Measurements from ENCODE around the gene SIM1.

Gene SIM1

GRCh38 chr6:100464162-100464851 lies 414 bp downstream of the SIM1 start:
- peaks cover 51% of the 10 kb centered on the region for H3K9me3 ChIP-seq
- H3K9ac ChIP-seq = no peak overlapping the region
- H3K4me1 ChIP-seq = peaks cover 24% of the 10 kb centered on the region
- no peak for TF ChIP-seq Cebpa-rat (IDR thresholded peaks at IDR 0.05)
- no peak overlapping the region for H3K27ac ChIP-seq
- H3K4me3 ChIP-seq = peak overlapping the region; percentile 39; the same call in 1 of the 2 replicates
- no peak overlapping the region for H3K4me2 ChIP-seq
- no peaks in the 10 kb centered on the region for H3K36me3 ChIP-seq
- H4K20me1 ChIP-seq = peaks cover 6% of the 10 kb centered on the region; the same call in 1 of the 2 replicates
- H3K27me3 ChIP-seq = peaks cover 86% of the 10 kb centered on the region

GRCh38 chr6:100463630-100464161 lies 1.0 kb downstream of the SIM1 start:
- TF ChIP-seq Cebpa-rat (IDR thresholded peaks at IDR 0.05) = no peak
- H4K20me1 ChIP-seq = peaks cover 6% of the 10 kb centered on the region; the same call in 1 of the 2 replicates
- H3K9ac ChIP-seq = no peak overlapping the region
- peaks cover 51% of the 10 kb centered on the region for H3K9me3 ChIP-seq
- H3K4me1 ChIP-seq = peaks cover 24% of the 10 kb centered on the region
- peak overlapping the region; percentile 39; the same call in 1 of the 2 replicates for H3K4me3 ChIP-seq
- peaks cover 92% of the 10 kb centered on the region for H3K27me3 ChIP-seq
- H3K4me2 ChIP-seq = no peak overlapping the region
- H3K27ac ChIP-seq = no peak overlapping the region
- H3K36me3 ChIP-seq = no peaks in the 10 kb centered on the region

GRCh38 chr6:100462706-100463629 lies 1.8 kb downstream of the SIM1 start:
- no peak overlapping the region for H3K4me3 ChIP-seq
- H3K9me3 ChIP-seq = peaks cover 58% of the 10 kb centered on the region
- peaks cover 6% of the 10 kb centered on the region; the same call in 1 of the 2 replicates for H4K20me1 ChIP-seq
- H3K4me2 ChIP-seq = no peak overlapping the region
- peaks cover 99% of the 10 kb centered on the region for H3K27me3 ChIP-seq
- no peak overlapping the region for H3K27ac ChIP-seq
- no peak for TF ChIP-seq Cebpa-rat (IDR thresholded peaks at IDR 0.05)
- no peaks in the 10 kb centered on the region for H3K36me3 ChIP-seq
- peaks cover 24% of the 10 kb centered on the region for H3K4me1 ChIP-seq
- H3K9ac ChIP-seq = no peak overlapping the region

- Histone ChIP-seq H3K9ac (no peak overlapping the region), H3K4me1 (peaks cover 24% of the 10 kb centered on the region), H3K9me3 (peaks cover 58% of the 10 kb centered on the region), H3K4me2 (peak overlapping the region; percentile 76), H4K20me1 (peaks cover 6% of the 10 kb centered on the region; the same call in 1 of the 2 replicates), H3K4me3 (no peak overlapping the region), H3K27ac (no peak overlapping the region), H3K27me3 (peaks cover 100% of the 10 kb centered on the region), H3K36me3 (no peaks in the 10 kb centered on the region)
- no peak for TF ChIP-seq Cebpa-rat (IDR thresholded peaks at IDR 0.05)
Observed at GRCh38 chr6:100461917-100462705, 2.6 kb downstream of the SIM1 start.

- no peak overlapping the region; the same call in 1 of the 2 replicates for H3K4me3 ChIP-seq
- peaks cover 58% of the 10 kb centered on the region for H3K9me3 ChIP-seq
- H3K36me3 ChIP-seq = no peaks in the 10 kb centered on the region
- H3K27me3 ChIP-seq = peaks cover 99% of the 10 kb centered on the region
- peak overlapping the region; percentile 76 for H3K4me2 ChIP-seq
- TF ChIP-seq Cebpa-rat (IDR thresholded peaks at IDR 0.05) = no peak
- peaks cover 6% of the 10 kb centered on the region; the same call in 1 of the 2 replicates for H4K20me1 ChIP-seq
- H3K27ac ChIP-seq = no peak overlapping the region
- peaks cover 24% of the 10 kb centered on the region for H3K4me1 ChIP-seq
- H3K9ac ChIP-seq = no peak overlapping the region
Observed at GRCh38 chr6:100461278-100461916, 3.3 kb downstream of the SIM1 start.

- TF ChIP-seq Cebpa-rat (IDR thresholded peaks at IDR 0.05) = no peak
- Histone ChIP-seq H3K36me3 (no peaks in the 10 kb centered on the region), H3K4me3 (no peak overlapping the region), H3K27ac (no peak overlapping the region), H3K9me3 (peaks cover 58% of the 10 kb centered on the region), H3K9ac (no peak overlapping the region), H3K4me2 (peak overlapping the region; percentile 76), H3K4me1 (peaks cover 24% of the 10 kb centered on the region), H4K20me1 (peaks cover 6% of the 10 kb centered on the region; the same call in 1 of the 2 replicates), H3K27me3 (peaks cover 97% of the 10 kb centered on the region)
Observed at GRCh38 chr6:100460650-100461204, 4.0 kb downstream of the SIM1 start.

GRCh38 chr6:100459592-100460184 lies 5.0 kb downstream of the SIM1 start:
- no peak overlapping the region for H3K4me2 ChIP-seq
- H3K36me3 ChIP-seq = no peaks in the 10 kb centered on the region
- peaks cover 6% of the 10 kb centered on the region; the same call in 1 of the 2 replicates for H4K20me1 ChIP-seq
- TF ChIP-seq Cebpa-rat (IDR thresholded peaks at IDR 0.05) = no peak
- peaks cover 24% of the 10 kb centered on the region for H3K4me1 ChIP-seq
- no peak overlapping the region for H3K27ac ChIP-seq
- no peak overlapping the region for H3K9ac ChIP-seq
- H3K9me3 ChIP-seq = peaks cover 58% of the 10 kb centered on the region
- no peak overlapping the region for H3K4me3 ChIP-seq
- peaks cover 95% of the 10 kb centered on the region for H3K27me3 ChIP-seq

- H3K4me1 ChIP-seq = peaks cover 24% of the 10 kb centered on the region
- H3K4me2 ChIP-seq = no peak overlapping the region
- H3K9ac ChIP-seq = no peak overlapping the region
- H3K27me3 ChIP-seq = peaks cover 88% of the 10 kb centered on the region
- no peaks in the 10 kb centered on the region for H3K36me3 ChIP-seq
- no peak overlapping the region for H3K27ac ChIP-seq
- H3K4me3 ChIP-seq = no peak overlapping the region
- H3K9me3 ChIP-seq = peaks cover 58% of the 10 kb centered on the region
- TF ChIP-seq Cebpa-rat (IDR thresholded peaks at IDR 0.05) = no peak
- H4K20me1 ChIP-seq = peaks cover 6% of the 10 kb centered on the region; the same call in 1 of the 2 replicates
Observed at GRCh38 chr6:100458841-100459591, 5.7 kb downstream of the SIM1 start.

All from BLaER1 (cell line).